Activated naive CD4-positive, alpha-beta T cell treated with anti-CD3 and anti-CD28 coated beads, Interleukin-2, amount 50 U/mL, for 72 hours (primary cell): ENCODE data around the gene RBCK1. TPM values are rescaled to one million over a fixed set of nuclear protein-coding genes. Genes with fewer than 3 reads are reported as not detected.
"Not testable (repeated sequence)": the region's sequence is repeated elsewhere in the genome, so short reads cannot be mapped to it uniquely, and the experiment has no call there.

ENCODE experiments used
- ATAC-seq, 2 donors: fragments of 150-1000 bp; cut with Tn5 transposase; 2 replicates each; pipeline ENCODE4 v1.10.0; 2021; ENCODE audit warnings: mild to moderate bottlenecking in 2 of 2, moderate library complexity in 2 of 2
- DNase-seq, 2 donors: peaks; one replicate each; pipeline ENCODE4 v3.0.0; 2021 to 2022; ENCODE audit warnings: low spot score in 2 of 2
- H3K27ac Mint-ChIP-seq, 2 donors: one replicate each; pipeline ENCODE4 v1.8.0; 2022; ENCODE audit warnings: mild to moderate bottlenecking in 2 of 2, mixed read lengths in 2 of 2
- H3K36me3 Mint-ChIP-seq, 2 donors: one replicate each; pipeline ENCODE4 v1.8.0; 2022; ENCODE audit warnings: mixed read lengths in 2 of 2
- H3K9me3 Mint-ChIP-seq, 2 donors: one replicate each; pipeline ENCODE4 v1.8.0; 2022; ENCODE audit warnings: mixed read lengths in 2 of 2
- total RNA-seq, 2 donors: library from RNA; stranded (reverse); gene quantifications; one replicate each; pipeline ENCODE4 v1.2.3, GENCODE V29; 2022

RBCK1 gene
- total RNA-seq, 2 donors from 2014 or later, result 113 to 150 TPM

DNA sequence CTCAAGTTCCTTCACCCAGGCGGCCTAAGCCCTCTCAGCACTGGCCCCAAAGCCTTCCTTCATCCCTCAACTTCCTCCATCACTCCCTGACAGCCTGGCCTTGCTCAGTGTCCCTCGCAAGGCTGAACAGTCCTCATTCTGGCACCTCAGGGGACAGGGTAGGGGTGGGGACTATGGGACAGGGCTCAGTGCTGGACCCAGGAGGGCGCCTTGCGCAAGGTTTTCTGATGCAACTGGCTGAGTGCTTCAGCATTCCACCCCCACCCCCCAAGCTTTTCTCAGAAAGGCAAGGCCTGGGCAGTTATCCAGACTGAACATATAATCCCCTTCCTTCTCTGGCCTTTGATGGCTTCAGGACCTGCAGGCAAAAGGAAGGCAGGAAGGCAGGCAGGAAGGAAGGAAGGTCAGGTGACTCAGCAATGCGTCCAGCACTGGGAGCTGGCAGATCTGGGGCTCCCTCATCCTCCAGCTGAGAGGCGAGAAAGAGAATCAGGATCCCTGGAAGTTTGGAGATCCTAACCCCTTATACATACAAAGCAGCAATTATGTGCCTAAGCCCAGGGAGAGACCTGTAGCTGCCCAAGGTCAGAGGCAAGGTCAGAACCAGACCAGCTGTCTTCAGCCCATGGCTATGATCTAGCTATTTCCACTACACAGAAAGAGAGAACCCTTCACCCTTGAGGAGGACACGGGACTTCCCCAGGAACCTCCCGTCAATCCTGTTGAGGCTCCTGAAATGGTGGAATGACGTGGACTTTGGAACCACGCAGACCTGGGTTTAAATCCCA is 36.1 kb upstream of the RBCK1 start:
- peak overlapping the region; percentile 46 to 77 for H3K27ac Mint-ChIP-seq
- DNase-seq (no peak), ATAC-seq (peak in 1 of 2 donors; percentile 23)
- no peaks in the 10 kb centered on the region for H3K36me3 Mint-ChIP-seq
- no peaks in the 10 kb centered on the region for H3K9me3 Mint-ChIP-seq

DNA sequence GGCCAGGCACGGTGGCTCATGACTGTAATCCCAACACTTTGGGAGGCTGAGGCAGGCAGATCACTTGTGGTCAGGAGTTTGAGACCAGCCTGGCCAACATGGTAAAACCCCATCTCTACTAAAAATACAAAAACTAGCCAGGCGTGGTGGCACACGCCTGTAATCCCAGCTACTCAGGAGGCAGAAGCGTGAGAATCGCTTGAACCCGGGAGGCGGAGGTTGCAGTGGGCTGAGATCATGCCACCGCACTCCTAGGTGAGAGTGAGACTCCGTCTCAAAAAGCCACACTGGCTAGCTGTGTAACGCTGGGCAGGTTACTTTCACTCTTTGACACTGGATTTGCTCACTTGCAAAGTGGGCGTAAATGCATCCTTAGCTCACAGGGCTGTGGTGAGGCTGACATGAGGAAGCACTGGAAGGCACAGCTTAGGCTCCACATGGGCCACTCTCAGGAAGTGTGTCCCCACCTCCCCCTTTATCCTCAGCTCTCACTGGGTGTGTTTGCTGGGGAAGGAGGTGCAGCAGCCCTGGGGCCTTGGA is 35.5 kb upstream of the RBCK1 start:
- H3K27ac Mint-ChIP-seq, result peak overlapping the region in 1 of 2 donors; percentile 77
- not testable (repeated sequence) for H3K36me3 Mint-ChIP-seq

GRCh38 chr20:373171-373890 is 34.8 kb upstream of the RBCK1 start:
- DNase-seq (no peak), ATAC-seq (peak; percentile 20 to 66)
- H3K27ac Mint-ChIP-seq, result peak overlapping the region in 1 of 2 donors; percentile 77
- H3K36me3 Mint-ChIP-seq, result no peaks in the 10 kb centered on the region
- H3K9me3 Mint-ChIP-seq, result no peaks in the 10 kb centered on the region

More for the DNA sequence above, 35.5 kb upstream of the RBCK1 start:
- not testable (repeated sequence) for DNase-seq, H3K9me3 Mint-ChIP-seq
- ATAC-seq, result peak; percentile 66 to 68

DNA sequence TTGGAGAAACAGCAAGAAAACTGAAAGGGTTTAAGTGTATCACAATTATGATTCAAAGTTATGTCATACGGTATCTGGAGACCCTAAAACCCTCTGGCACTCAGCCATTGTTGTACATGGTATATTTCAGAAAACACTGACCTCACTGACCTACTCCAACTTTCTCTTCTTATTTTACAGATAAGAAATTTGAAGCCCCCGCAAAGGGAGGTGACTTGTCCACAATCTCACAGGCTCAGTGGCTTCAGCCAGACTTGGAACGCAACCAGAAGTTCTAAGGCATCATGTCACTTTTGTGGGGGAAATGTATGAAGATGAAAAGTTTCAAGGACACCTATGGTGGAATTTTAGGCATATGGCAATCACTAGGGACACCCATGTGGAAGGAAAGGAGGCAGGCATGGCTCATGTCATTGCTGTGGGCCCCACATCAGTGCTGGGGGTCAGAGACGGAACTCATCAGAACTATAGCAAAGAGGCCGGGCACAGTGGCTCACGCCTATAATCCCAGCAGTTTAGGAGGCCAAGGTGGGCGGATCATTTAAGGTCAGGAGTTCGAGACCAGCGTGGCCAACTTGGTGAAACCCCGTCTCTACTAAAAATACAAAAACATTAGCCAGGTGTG is 32.7 kb upstream of the RBCK1 start:
- Mint-ChIP-seq H3K9me3 (no peaks in the 10 kb centered on the region), H3K36me3 (no peaks in the 10 kb centered on the region), H3K27ac (no peak overlapping the region)
- ATAC-seq (no peak), DNase-seq (no peak)

GRCh38 chr20:376089-376488 is 32.0 kb upstream of the RBCK1 start:
- no peaks in the 10 kb centered on the region for H3K36me3 Mint-ChIP-seq
- no peak for DNase-seq
- no peak for ATAC-seq
- H3K27ac Mint-ChIP-seq, result no peak overlapping the region
- no peaks in the 10 kb centered on the region for H3K9me3 Mint-ChIP-seq

GRCh38 chr20:376750-377149 is 31.3 kb upstream of the RBCK1 start:
- DNase-seq (no peak), ATAC-seq (no peak)
- Mint-ChIP-seq H3K36me3 (no peaks in the 10 kb centered on the region), H3K27ac (no peak overlapping the region), H3K9me3 (no peaks in the 10 kb centered on the region)

- not testable (repeated sequence) for H3K27ac Mint-ChIP-seq, H3K36me3 Mint-ChIP-seq, DNase-seq, ATAC-seq, H3K9me3 Mint-ChIP-seq
Observed at GRCh38 chr20:377578-377977, 30.5 kb upstream of the RBCK1 start.

DNA sequence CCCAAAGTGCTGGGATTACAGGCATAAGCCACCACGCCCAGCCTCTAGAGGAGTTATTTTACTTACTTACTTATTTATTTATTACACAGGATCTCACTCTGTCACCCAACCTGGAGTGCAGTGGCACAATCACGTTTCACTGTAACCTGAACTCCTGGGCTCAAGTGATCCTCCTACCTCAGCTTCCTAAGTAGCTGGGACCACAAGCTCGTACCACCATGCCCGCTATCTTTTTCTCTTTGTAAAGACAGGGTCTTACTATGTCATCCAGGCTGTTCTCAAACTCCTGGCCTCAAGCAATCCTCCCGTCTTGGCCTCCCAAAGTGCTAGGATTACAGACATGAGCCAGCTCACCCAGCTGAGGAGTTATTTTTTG is 29.1 kb upstream of the RBCK1 start:
- ATAC-seq (no peak), DNase-seq (no peak)
- peak overlapping the region; percentile 22 to 92 for H3K27ac Mint-ChIP-seq
- H3K36me3 Mint-ChIP-seq, result peaks cover 0 to 2% of the 10 kb centered on the region in 2 donors
- H3K9me3 Mint-ChIP-seq, result no peaks in the 10 kb centered on the region

GRCh38 chr20:380763-381580 is 27.1 kb upstream of the RBCK1 start:
- no peaks in the 10 kb centered on the region for H3K9me3 Mint-ChIP-seq
- DNase-seq (peak; percentile 72 to 82), ATAC-seq (peak; percentile 67)
- peaks cover 4 to 8% of the 10 kb centered on the region in 2 donors for H3K36me3 Mint-ChIP-seq
- H3K27ac Mint-ChIP-seq, result peak overlapping the region; percentile 89 to 92

- peak; percentile 64 to 78 for DNase-seq
- H3K36me3 Mint-ChIP-seq, result peaks cover 4 to 12% of the 10 kb centered on the region in 2 donors
- peak; percentile 68 to 73 for ATAC-seq
- no peaks in the 10 kb centered on the region for H3K9me3 Mint-ChIP-seq
- peak overlapping the region; percentile 72 to 92 for H3K27ac Mint-ChIP-seq
Observed at GRCh38 chr20:381581-382290, 26.4 kb upstream of the RBCK1 start.

DNA sequence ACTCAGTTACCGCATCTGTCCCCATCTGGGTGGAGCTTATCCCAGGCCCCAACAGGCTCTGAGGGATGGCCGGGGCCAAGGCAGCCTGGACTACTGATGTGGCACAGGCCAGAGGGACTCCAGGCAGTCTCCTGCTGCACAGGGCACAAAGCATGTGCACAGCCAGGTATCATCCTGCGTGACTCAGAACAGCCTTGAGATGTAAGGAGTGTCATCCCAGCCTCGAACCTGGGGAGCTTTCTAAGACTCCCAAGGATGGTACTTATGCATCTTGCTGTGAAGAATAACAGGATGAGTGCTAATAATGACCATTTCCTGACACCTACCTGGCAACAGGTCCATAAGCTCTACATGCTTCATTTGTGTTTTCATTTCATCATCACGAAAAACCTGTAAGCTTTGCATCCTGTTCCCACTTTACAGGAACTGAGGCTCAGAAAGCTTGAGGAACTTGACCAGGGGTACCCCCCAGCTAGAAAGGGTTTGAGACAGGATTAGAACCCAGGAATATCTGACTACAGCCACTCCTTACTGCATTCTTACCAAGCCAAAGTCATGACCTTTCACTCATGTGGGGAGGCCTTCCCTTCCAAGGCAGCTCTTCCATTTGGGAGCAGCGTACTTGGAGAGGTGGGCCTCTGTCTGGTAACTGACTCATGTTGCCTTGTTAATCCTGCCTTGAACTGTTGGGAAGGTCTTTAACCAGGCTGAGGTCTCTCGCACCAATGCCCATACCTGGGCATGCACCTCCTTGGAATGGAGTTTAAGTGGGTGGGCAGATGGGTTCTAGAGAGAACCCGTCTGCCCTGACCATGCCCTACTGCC is 25.6 kb upstream of the RBCK1 start:
- peaks cover 4 to 15% of the 10 kb centered on the region in 2 donors for H3K36me3 Mint-ChIP-seq
- H3K27ac Mint-ChIP-seq, result peak overlapping the region; percentile 72 to 92
- ATAC-seq (peak; percentile 19 to 23), DNase-seq (no peak)
- H3K9me3 Mint-ChIP-seq, result no peaks in the 10 kb centered on the region

GRCh38 chr20:383889-384288 is 24.2 kb upstream of the RBCK1 start:
- peak overlapping the region in 1 of 2 donors; percentile 92 for H3K27ac Mint-ChIP-seq
- ATAC-seq (no peak), DNase-seq (no peak)
- no peaks in the 10 kb centered on the region for H3K9me3 Mint-ChIP-seq
- peaks cover 10 to 26% of the 10 kb centered on the region in 2 donors for H3K36me3 Mint-ChIP-seq

DNA sequence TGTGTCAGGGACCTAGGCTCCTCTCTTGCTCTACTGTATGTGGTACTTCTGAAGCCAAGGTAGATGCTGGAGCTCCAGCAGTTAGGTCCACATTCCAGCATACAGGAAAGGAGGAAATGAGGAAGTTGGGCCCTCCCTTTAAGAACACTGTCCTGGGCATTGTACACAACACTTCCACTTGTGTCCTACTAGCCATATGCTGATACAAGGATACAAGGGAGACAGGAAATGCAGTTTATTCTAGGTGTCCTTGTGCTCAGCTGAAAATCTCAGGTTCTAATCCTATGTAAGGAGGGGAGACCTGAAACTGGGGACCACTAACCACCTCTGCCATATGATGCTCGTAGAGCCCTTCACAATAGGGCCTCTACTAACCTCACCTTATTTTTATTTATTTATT is 23.4 kb upstream of the RBCK1 start:
- ATAC-seq, result no peak
- Mint-ChIP-seq H3K36me3 (peaks cover 10 to 26% of the 10 kb centered on the region in 2 donors), H3K9me3 (no peaks in the 10 kb centered on the region), H3K27ac (peak overlapping the region in 1 of 2 donors; percentile 92)
- no peak for DNase-seq

DNA sequence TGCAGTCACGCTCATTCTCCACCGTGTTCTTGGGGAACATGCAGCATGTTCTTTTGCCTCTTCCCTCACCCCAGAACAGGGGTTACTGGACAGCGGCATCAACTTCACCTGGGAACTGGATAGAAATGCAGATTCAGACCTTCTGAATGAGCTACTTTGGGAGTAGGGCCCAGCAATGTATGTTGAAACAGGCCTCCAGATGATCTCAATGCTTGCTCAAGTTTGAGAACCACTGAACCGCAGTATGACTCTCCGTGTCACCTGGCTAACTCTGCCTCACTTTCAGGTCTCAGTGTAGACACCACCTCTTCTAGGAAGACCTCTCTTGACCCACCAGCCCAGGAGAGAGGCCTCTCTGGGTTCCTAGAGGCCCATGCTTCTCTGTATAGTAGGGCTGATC is 22.7 kb upstream of the RBCK1 start:
- H3K36me3 Mint-ChIP-seq, result peaks cover 10 to 26% of the 10 kb centered on the region in 2 donors
- H3K27ac Mint-ChIP-seq, result no peak overlapping the region
- H3K9me3 Mint-ChIP-seq, result no peaks in the 10 kb centered on the region
- DNase-seq (no peak), ATAC-seq (no peak)

GRCh38 chr20:386634-387033 is 21.5 kb upstream of the RBCK1 start:
- H3K36me3 Mint-ChIP-seq, result peaks cover 15 to 30% of the 10 kb centered on the region in 2 donors
- H3K9me3 Mint-ChIP-seq, DNase-seq: not testable (repeated sequence)

More at GRCh38 chr20:386634-387033, 21.5 kb upstream of the RBCK1 start:
- not testable (repeated sequence) for ATAC-seq, H3K27ac Mint-ChIP-seq
